ENCODE data around the gene GLCE.

The GLCE gene

DNA sequence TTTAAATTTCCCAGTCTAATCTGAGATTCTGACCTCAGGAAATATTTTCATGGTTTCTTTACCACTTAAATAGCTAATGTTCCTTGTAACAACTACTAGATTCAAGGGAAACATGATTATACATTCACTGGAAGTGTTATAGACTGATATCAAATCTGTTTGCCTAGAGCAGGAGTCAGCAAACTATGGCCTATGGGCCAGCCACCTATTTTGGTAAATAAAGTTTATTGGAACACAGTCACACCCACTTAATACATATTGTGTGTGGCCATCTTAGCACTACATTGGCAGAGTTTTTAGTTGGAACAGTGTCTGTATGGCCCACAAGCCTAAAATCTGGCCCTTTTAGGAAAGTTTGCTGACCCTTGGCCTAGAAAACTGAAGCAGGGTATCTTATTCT is 50.1 kb downstream of the GLCE start:
- TF ChIP-seq, protein P1, sequence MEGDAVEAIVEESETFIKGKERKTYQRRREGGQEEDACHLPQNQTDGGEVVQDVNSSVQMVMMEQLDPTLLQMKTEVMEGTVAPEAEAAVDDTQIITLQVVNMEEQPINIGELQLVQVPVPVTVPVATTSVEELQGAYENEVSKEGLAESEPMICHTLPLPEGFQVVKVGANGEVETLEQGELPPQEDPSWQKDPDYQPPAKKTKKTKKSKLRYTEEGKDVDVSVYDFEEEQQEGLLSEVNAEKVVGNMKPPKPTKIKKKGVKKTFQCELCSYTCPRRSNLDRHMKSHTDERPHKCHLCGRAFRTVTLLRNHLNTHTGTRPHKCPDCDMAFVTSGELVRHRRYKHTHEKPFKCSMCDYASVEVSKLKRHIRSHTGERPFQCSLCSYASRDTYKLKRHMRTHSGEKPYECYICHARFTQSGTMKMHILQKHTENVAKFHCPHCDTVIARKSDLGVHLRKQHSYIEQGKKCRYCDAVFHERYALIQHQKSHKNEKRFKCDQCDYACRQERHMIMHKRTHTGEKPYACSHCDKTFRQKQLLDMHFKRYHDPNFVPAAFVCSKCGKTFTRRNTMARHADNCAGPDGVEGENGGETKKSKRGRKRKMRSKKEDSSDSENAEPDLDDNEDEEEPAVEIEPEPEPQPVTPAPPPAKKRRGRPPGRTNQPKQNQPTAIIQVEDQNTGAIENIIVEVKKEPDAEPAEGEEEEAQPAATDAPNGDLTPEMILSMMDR (IDR thresholded peaks at IDR 0.05; ENCODE audit: insufficient read depth, low read length, poor library complexity, severe bottlenecking): no peak
- Histone ChIP-seq H3K4me3 (replicated peaks; ENCODE audit: low read depth, low read length) (no peak overlapping the region), H3K27me3 (replicated peaks; ENCODE audit: control insufficient read depth, insufficient read depth, low read length) (no peaks in the 10 kb centered on the region), H3K36me3 (ENCODE audit: control insufficient read depth, insufficient read depth, low read length) (no peaks in the 10 kb centered on the region)
- DNase-seq (ENCODE audit: extremely low read depth, insufficient read length): no peak

DNA sequence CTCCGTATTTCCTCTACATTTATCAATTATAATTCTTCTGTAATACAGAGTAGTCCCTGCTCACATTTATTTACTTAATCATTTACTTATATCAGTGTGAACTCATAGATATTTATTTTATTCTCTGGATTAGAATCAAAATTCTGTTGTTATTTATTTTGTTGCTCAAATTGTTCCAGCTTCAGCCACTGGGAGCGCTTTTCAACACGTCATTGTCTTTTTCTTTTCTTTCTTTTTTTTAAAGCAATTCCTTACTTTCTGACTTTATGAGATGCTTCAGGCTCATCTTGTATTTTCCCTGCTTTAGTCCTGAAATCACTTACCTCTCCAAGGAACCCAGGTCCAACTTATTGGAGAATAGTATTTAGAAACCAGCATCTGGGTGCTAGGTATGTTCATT is 53.4 kb downstream of the GLCE start:
- Histone ChIP-seq H3K36me3 (ENCODE audit: control insufficient read depth, insufficient read depth, low read length) (no peaks in the 10 kb centered on the region), H3K4me3 (replicated peaks; ENCODE audit: low read depth, low read length) (no peak overlapping the region), H3K27me3 (replicated peaks; ENCODE audit: control insufficient read depth, insufficient read depth, low read length) (no peaks in the 10 kb centered on the region)
- TF ChIP-seq, protein P1 (IDR thresholded peaks at IDR 0.05; ENCODE audit: insufficient read depth, low read length, poor library complexity, severe bottlenecking): no peak
- no peak for DNase-seq (ENCODE audit: extremely low read depth, insufficient read length)

DNA sequence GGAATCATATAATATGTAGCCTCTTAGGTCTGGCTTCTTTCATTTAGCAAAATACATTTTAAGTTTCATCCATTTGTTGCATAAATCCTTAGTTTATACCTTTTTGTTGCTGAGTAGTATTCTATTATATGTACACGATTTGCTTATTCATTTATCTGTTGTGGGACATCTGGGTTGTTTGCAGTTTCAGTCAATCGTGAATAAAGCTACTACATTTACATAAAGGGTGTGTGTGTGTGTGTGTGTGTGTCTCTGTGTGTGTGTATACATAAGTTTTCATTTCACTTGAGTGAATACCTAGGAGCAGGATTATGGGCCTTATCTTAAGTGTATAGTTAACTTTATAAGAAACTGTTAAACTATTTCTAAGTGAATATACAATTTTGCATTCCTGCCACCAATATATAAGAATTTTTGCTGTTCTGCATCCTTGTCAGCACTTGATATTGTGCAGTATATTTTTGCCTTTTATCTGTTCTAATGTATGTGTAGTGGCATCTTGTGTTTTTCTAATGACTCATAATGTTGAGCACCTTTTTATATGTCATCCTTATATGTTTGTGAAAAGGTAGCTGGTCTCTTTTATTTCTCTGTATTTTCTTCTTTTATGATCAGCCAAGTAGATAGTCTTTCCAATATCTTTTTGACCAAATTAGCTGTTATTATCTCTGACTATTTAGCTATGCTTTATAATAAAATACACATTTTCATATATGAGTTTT is 55.0 kb downstream of the GLCE start:
- H3K36me3 ChIP-seq (ENCODE audit: control insufficient read depth, insufficient read depth, low read length): no peaks in the 10 kb centered on the region
- H3K27me3 ChIP-seq (replicated peaks; ENCODE audit: control insufficient read depth, insufficient read depth, low read length): no peaks in the 10 kb centered on the region
- TF ChIP-seq, protein P1 (IDR thresholded peaks at IDR 0.05; ENCODE audit: insufficient read depth, low read length, poor library complexity, severe bottlenecking): no peak
- no peak for DNase-seq (ENCODE audit: extremely low read depth, insufficient read length)
- no peak overlapping the region for H3K4me3 ChIP-seq (replicated peaks; ENCODE audit: low read depth, low read length)

DNA sequence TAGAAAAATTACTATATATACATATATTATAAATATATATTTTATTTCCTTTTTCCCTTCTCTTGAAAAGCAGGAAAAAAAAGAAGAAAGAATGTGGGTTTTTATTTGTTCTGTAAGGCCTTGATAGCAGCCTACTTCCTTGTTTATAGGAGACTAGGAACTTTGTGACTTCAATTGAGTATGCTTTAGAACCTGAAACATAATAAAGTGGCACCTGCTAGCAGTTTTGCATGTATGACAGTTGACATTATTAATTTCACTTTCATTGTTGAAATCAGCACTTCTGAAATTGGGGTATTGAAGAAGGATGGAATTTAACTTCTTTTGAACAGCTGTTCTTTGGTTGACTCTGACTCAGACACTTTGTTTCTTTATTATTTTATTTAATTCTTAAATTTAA is 56.9 kb downstream of the GLCE start:
- TF ChIP-seq, protein P1 (IDR thresholded peaks at IDR 0.05; ENCODE audit: insufficient read depth, low read length, poor library complexity, severe bottlenecking): no peak
- DNase-seq (ENCODE audit: extremely low read depth, insufficient read length): peak; percentile 5
- H3K36me3 ChIP-seq (ENCODE audit: control insufficient read depth, insufficient read depth, low read length): no peaks in the 10 kb centered on the region
- H3K27me3 ChIP-seq (replicated peaks; ENCODE audit: control insufficient read depth, insufficient read depth, low read length): no peaks in the 10 kb centered on the region
- H3K4me3 ChIP-seq (replicated peaks; ENCODE audit: low read depth, low read length): no peak overlapping the region

DNA sequence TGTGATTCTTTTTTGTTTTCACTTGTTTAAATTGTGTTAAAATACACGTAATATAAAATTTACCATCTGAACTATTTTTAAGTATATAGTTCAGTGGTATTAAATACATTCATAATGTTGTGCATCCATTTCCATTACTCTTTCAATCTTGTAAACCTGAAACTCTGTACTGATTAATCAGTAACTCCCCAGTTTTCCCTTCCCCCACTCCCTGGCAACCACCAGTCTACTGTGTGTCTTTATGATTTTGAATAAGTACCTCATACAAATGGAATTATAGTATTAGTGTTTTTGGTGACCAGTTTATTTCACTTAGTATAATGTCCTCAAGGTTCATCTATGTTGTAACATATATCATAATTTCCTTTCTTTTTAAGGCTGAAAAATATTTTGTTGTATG is 59.3 kb downstream of the GLCE start:
- DNase-seq (ENCODE audit: extremely low read depth, insufficient read length): no peak
- TF ChIP-seq, protein P1 (IDR thresholded peaks at IDR 0.05; ENCODE audit: insufficient read depth, low read length, poor library complexity, severe bottlenecking): no peak
- H3K27me3 ChIP-seq (replicated peaks; ENCODE audit: control insufficient read depth, insufficient read depth, low read length): no peaks in the 10 kb centered on the region

More for the DNA sequence above, 59.3 kb downstream of the GLCE start:
- Histone ChIP-seq H3K4me3 (replicated peaks; ENCODE audit: low read depth, low read length) (no peak overlapping the region), H3K36me3 (ENCODE audit: control insufficient read depth, insufficient read depth, low read length) (no peaks in the 10 kb centered on the region)
